H9 (cell line): ENCODE data around the gene KIF26B. TPM values are rescaled to one million over a fixed set of nuclear protein-coding genes. Genes with fewer than 3 reads are reported as not detected.

Experiments
- DNase-seq: peaks from one replicate; pipeline ENCODE4 v3.0.0-alpha.2; 2017
- H2AFZ ChIP-seq: one replicate; pipeline ENCODE4 v1.6.1; 2013; ENCODE audit warnings: mild to moderate bottlenecking, low read length, control low read depth, moderate library complexity
- H2AK5ac ChIP-seq: 2 replicates; pipeline ENCODE4 v1.6.1; 2013; ENCODE audit warnings: low read length, control low read depth, mixed read lengths; ENCODE audit not compliant: insufficient read length
- H2BK120ac ChIP-seq: one replicate; pipeline ENCODE4 v1.6.1; 2013; ENCODE audit warnings: low read depth, mild to moderate bottlenecking, low read length, control low read depth, inconsistent platforms; ENCODE audit not compliant: poor library complexity, severe bottlenecking
- H2BK12ac ChIP-seq: 2 replicates; pipeline ENCODE4 v1.6.1; 2013; ENCODE audit warnings: low read length, control low read depth, mixed read lengths, low read depth; ENCODE audit not compliant: insufficient read length
- H2BK15ac ChIP-seq: 2 replicates; pipeline ENCODE4 v1.6.1; 2013; ENCODE audit warnings: low read depth, low read length, control low read depth
- H2BK20ac ChIP-seq: one replicate; pipeline ENCODE4 v1.6.1; 2013; ENCODE audit warnings: low read depth, mild to moderate bottlenecking, low read length, control low read depth, inconsistent platforms; ENCODE audit not compliant: poor library complexity, severe bottlenecking
- H2BK5ac ChIP-seq: 2 replicates; pipeline ENCODE4 v1.6.1; 2013; ENCODE audit warnings: low read length, control low read depth, mixed read lengths; ENCODE audit not compliant: insufficient read length
- H3K14ac ChIP-seq: 2 replicates; pipeline ENCODE4 v1.6.1; 2013; ENCODE audit warnings: low read length, control low read depth; ENCODE audit not compliant: insufficient read depth
- H3K18ac ChIP-seq: 2 replicates; pipeline ENCODE4 v1.6.1; 2013; ENCODE audit warnings: low read depth, mild to moderate bottlenecking, mixed read lengths, low read length, control low read depth; ENCODE audit not compliant: insufficient read length
- H3K23ac ChIP-seq: 2 replicates; pipeline ENCODE4 v1.6.1; 2013; ENCODE audit warnings: low read length, control low read depth, mixed read lengths, low read depth; ENCODE audit not compliant: insufficient read length
- H3K23me2 ChIP-seq: 2 replicates; pipeline ENCODE4 v1.6.1; 2013; ENCODE audit warnings: low read depth, mild to moderate bottlenecking, mixed read lengths, low read length, control low read depth; ENCODE audit not compliant: insufficient read length, poor library complexity, severe bottlenecking
- H3K27ac ChIP-seq: 2 replicates; pipeline ENCODE4 v1.5.1; 2013; ENCODE audit warnings: low read length, control low read depth, mixed read lengths, low read depth; ENCODE audit not compliant: insufficient read length
- H3K27me3 ChIP-seq: 2 replicates; pipeline ENCODE4 v1.6.1; 2013; ENCODE audit warnings: low read length, control low read depth, inconsistent platforms; ENCODE audit not compliant: insufficient read depth
- H3K4ac ChIP-seq: 2 replicates; pipeline ENCODE4 v1.6.1; 2013; ENCODE audit warnings: low read depth, mild to moderate bottlenecking, control low read depth, inconsistent platforms, low read length, moderate library complexity
- H3K4me1 ChIP-seq: 2 replicates; pipeline ENCODE4 v1.6.1; 2013; ENCODE audit warnings: low read length, control low read depth, inconsistent platforms; ENCODE audit not compliant: insufficient read depth
- H3K4me2 ChIP-seq: 2 replicates; pipeline ENCODE4 v1.6.1; 2013; ENCODE audit warnings: low read length, control low read depth, mixed read lengths; ENCODE audit not compliant: insufficient read length, insufficient read depth
- H3K56ac ChIP-seq: 2 replicates; pipeline ENCODE4 v1.6.1; 2013; ENCODE audit warnings: low read depth, mild to moderate bottlenecking, mixed read lengths, low read length, control low read depth; ENCODE audit not compliant: insufficient read length
- H3K79me1 ChIP-seq: 2 replicates; pipeline ENCODE4 v1.6.1; 2013; ENCODE audit warnings: low read depth, mild to moderate bottlenecking, moderate library complexity, low read length, control low read depth, inconsistent platforms; ENCODE audit not compliant: insufficient read depth, poor library complexity, severe bottlenecking
- H3K79me2 ChIP-seq: 2 replicates; pipeline ENCODE4 v1.6.1; 2013; ENCODE audit warnings: low read length, control low read depth, inconsistent platforms; ENCODE audit not compliant: insufficient read depth
- H3K9ac ChIP-seq: 2 replicates; pipeline ENCODE4 v1.6.1; 2013; ENCODE audit warnings: low read length, control low read depth, mixed read lengths; ENCODE audit not compliant: insufficient read length; ENCODE audit errors: extremely low read depth
- H3K9me3 ChIP-seq: one replicate; pipeline ENCODE4 v1.6.1; 2013; ENCODE audit warnings: low read depth, low read length, inconsistent platforms; ENCODE audit not compliant: control insufficient read depth
- H3T11ph ChIP-seq: one replicate; pipeline ENCODE4 v1.6.1; 2013; ENCODE audit warnings: mild to moderate bottlenecking, low read length, control low read depth, inconsistent platforms
- H4K20me1 ChIP-seq: one replicate; pipeline ENCODE4 v1.6.1; 2013; ENCODE audit not compliant: control insufficient read depth, insufficient read length, insufficient read depth
- H4K5ac ChIP-seq: 2 replicates; pipeline ENCODE4 v1.6.1; 2013; ENCODE audit warnings: low read depth, mild to moderate bottlenecking, mixed read lengths, low read length, control low read depth; ENCODE audit not compliant: insufficient read length
- H4K8ac ChIP-seq: replicated peaks from 2 replicates; pipeline ENCODE4 v1.6.1; 2013; ENCODE audit warnings: low read length, control low read depth, mixed read lengths, low read depth; ENCODE audit not compliant: insufficient read length
- H4K91ac ChIP-seq: 2 replicates; pipeline ENCODE4 v1.6.1; 2013; ENCODE audit warnings: low read depth, mild to moderate bottlenecking, moderate library complexity, mixed read lengths, low read length, control low read depth; ENCODE audit not compliant: insufficient read length
- H3K27ac Mint-ChIP-seq, 3 experiments: 2 replicates in 2 of 3; 3 replicates in 1 of 3; pipeline ENCODE4 v1.8.0; 2020 to 2021; ENCODE audit warnings: mixed read lengths in 3 of 3, mild to moderate bottlenecking in 1 of 3, moderate library complexity in 1 of 3
- H3K27me3 Mint-ChIP-seq: 2 replicates; pipeline ENCODE4 v1.8.0; 2021; ENCODE audit warnings: low read depth, mild to moderate bottlenecking, moderate library complexity, mixed read lengths
- H3K36me3 Mint-ChIP-seq, 3 experiments: 2 replicates in 2 of 3; 3 replicates in 1 of 3; pipeline ENCODE4 v1.8.0; 2020 to 2021; ENCODE audit warnings: low read depth in 3 of 3, mixed read lengths in 3 of 3; ENCODE audit not compliant: insufficient read depth in 1 of 3
- H3K4me1 Mint-ChIP-seq, 2 experiments: 2 replicates each; pipeline ENCODE4 v1.8.0; 2020; ENCODE audit warnings: mixed read lengths in 2 of 2
- H3K4me3 Mint-ChIP-seq, 2 experiments: 2 replicates in 1 of 2; 3 replicates in 1 of 2; pipeline ENCODE4 v1.8.0; 2020 to 2021; ENCODE audit warnings: mild to moderate bottlenecking in 2 of 2, mixed read lengths in 2 of 2, moderate library complexity in 1 of 2
- H3K9me3 Mint-ChIP-seq, 2 experiments: 2 replicates in 1 of 2; 3 replicates in 1 of 2; pipeline ENCODE4 v1.8.0; 2020; ENCODE audit warnings: mild to moderate bottlenecking in 2 of 2, mixed read lengths in 2 of 2, moderate library complexity in 1 of 2
- WGBS: extraction: QIAGEN DNeasy Blood & Tissue Kit; methylation state at CpG from one replicate; pipeline ENCODE4 v1.1.7; 2013; ENCODE audit warnings: missing lambda C conversion rate, low lambda C conversion rate, mixed read lengths; ENCODE audit not compliant: insufficient read length; ENCODE audit errors: extremely low coverage; 5-methylcytosine and 5-hydroxymethylcytosine counted together
- total RNA-seq: library from RNA; stranded (reverse); gene quantifications from 2 replicates; pipeline ENCODE4 v1.2.1, GENCODE V29; 2021
- TF ChIP-seq, protein P1 (sequence below): fragments of 200-600 bp; sonication (generic); conservative IDR thresholded peaks from 3 replicates; pipeline ENCODE4 v1.8.0; 2021; ENCODE audit warnings: antibody characterized with exemption, mild to moderate bottlenecking

KIF26B gene
- total RNA-seq, 1 experiment from 2014 or later: 0.13 TPM

DNA sequence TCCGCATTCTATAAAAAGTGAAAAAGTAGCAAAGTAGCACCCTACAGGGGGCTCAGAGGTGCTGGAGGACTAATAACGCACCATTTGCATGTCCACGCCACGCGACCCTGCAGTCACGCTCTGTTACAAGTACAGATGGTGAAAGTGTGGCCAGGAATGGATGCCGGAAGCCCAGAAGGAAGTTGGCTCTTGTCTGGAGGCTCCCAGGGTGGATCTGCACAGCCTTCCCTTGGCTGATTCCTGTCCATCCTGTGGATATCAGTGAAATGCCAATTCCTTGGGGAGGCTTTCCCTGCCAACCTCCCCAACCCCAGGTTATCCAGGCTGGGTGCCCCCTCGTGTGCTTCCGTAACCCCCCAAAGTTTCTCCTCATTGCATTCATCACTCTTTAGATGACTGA, 396.8 kb downstream of the KIF26B start:
- Histone ChIP-seq H3K4me1 (no peaks in the 10 kb centered on the region; the same call in 1 of the 2 replicates), H3T11ph (no peak overlapping the region), H3K23ac (no peak overlapping the region), H4K8ac (no peak overlapping the region), H3K56ac (no peak overlapping the region), H3K79me2 (no peaks in the 10 kb centered on the region), H3K9me3 (no peaks in the 10 kb centered on the region), H3K4ac (no peak overlapping the region), H3K27ac (no peak overlapping the region), H2BK20ac (no peak overlapping the region), H2BK120ac (no peak overlapping the region), H3K9ac (no peak overlapping the region), H4K5ac (no peak overlapping the region), H2BK15ac (no peak overlapping the region), H2AFZ (no peak overlapping the region), H3K23me2 (no peaks in the 10 kb centered on the region), H2BK5ac (no peak overlapping the region), H2BK12ac (no peak overlapping the region), H3K27me3 (no peaks in the 10 kb centered on the region), H3K4me2 (no peak overlapping the region), H3K14ac (no peak overlapping the region), H3K79me1 (no peaks in the 10 kb centered on the region), H4K20me1 (no peaks in the 10 kb centered on the region), H4K91ac (no peak overlapping the region), H3K18ac (no peak overlapping the region), H2AK5ac (no peak overlapping the region)
- Mint-ChIP-seq H3K4me3 (no peak overlapping the region), H3K9me3 (peaks cover 0 to 1% of the 10 kb centered on the region in 2 experiments; a peak in 1 of 5 replicates), H3K27me3 (peaks cover 4% of the 10 kb centered on the region), H3K4me1 (peaks cover 24 to 30% of the 10 kb centered on the region in 2 experiments), H3K36me3 (no peaks in the 10 kb centered on the region), H3K27ac (peak overlapping the region in 1 of 3 experiments; percentile 96; a peak in 1 of 7 replicates)
- no CpG with 5 or more reads among the region's 9 CpGs for WGBS
- no peak for DNase-seq
- TF ChIP-seq, protein P1, sequence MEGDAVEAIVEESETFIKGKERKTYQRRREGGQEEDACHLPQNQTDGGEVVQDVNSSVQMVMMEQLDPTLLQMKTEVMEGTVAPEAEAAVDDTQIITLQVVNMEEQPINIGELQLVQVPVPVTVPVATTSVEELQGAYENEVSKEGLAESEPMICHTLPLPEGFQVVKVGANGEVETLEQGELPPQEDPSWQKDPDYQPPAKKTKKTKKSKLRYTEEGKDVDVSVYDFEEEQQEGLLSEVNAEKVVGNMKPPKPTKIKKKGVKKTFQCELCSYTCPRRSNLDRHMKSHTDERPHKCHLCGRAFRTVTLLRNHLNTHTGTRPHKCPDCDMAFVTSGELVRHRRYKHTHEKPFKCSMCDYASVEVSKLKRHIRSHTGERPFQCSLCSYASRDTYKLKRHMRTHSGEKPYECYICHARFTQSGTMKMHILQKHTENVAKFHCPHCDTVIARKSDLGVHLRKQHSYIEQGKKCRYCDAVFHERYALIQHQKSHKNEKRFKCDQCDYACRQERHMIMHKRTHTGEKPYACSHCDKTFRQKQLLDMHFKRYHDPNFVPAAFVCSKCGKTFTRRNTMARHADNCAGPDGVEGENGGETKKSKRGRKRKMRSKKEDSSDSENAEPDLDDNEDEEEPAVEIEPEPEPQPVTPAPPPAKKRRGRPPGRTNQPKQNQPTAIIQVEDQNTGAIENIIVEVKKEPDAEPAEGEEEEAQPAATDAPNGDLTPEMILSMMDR: no peak
